ENCODE results near the gene ELOVL6. TPM values are rescaled to one million over a fixed set of nuclear protein-coding genes. Genes with fewer than 3 reads are reported as not detected.

ELOVL6 gene
- total and polyA plus RNA-seq, 2 of the 4 experiments (the other 2 are of a cell fraction): 17.9 to 19.0 TPM

GRCh38 chr4:110108960-110109359 is 89.5 kb downstream of the ELOVL6 start:
- CTCF ChIA-PET: no interaction called here
- Histone ChIP-seq H3K79me1 (ENCODE audit: low read depth in 1 of 2, low read length in 2 of 2) (peaks cover 6 to 10% of the 10 kb centered on the region in 2 experiments; a peak in 2 of 4 replicates), H2BK20ac (ENCODE audit: low read depth, low read length) (no peak overlapping the region), H4K91ac (ENCODE audit: insufficient read depth, low read depth, low read length) (no peak overlapping the region), H3K9me1 (ENCODE audit: insufficient read depth, low read length) (no peaks in the 10 kb centered on the region), H4K20me1 (ENCODE audit: insufficient read depth, low read length) (no peaks in the 10 kb centered on the region), H3K4me3 (ENCODE audit: insufficient read depth, low read depth, low read length) (no peak overlapping the region), H2AK9ac (replicated peaks; ENCODE audit: low read depth, low read length, poor library complexity) (no peak overlapping the region), H3K23ac (ENCODE audit: low read depth, low read length) (no peak overlapping the region), H3K4me1 (ENCODE audit: control insufficient read depth, insufficient read depth, low read length) (peaks cover 3% of the 10 kb centered on the region), H2BK120ac (ENCODE audit: low read depth, low read length) (no peak overlapping the region), H3K56ac (ENCODE audit: extremely low read depth, insufficient read depth, low read length) (no peak overlapping the region), H4K8ac (ENCODE audit: low read depth in 2 of 2, low read length in 2 of 2) (no peak overlapping the region), H3K18ac (ENCODE audit: low read depth, low read length) (no peak overlapping the region), H3K27ac (ENCODE audit: insufficient read depth, low read length) (no peak overlapping the region), H3K4me2 (ENCODE audit: low read depth, low read length) (no peak overlapping the region), H3K36me3 (ENCODE audit: control insufficient read depth, insufficient read depth, low read length) (no peaks in the 10 kb centered on the region), H3K9me3 (ENCODE audit: control insufficient read depth, insufficient read depth, low read length) (no peaks in the 10 kb centered on the region), H2AK5ac (ENCODE audit: low read depth, low read length) (no peak overlapping the region), H2AFZ (replicated peaks; ENCODE audit: low read length, poor library complexity) (no peak overlapping the region), H4K5ac (ENCODE audit: low read depth, low read length) (no peak overlapping the region), H3K9ac (ENCODE audit: low read depth, low read length) (no peak overlapping the region), H2BK5ac (ENCODE audit: low read depth, low read length, poor library complexity, severe bottlenecking) (no peak overlapping the region), H3K14ac (replicated peaks; ENCODE audit: low read depth, low read length) (no peak overlapping the region), H3K27me3 (ENCODE audit: control insufficient read depth, insufficient read depth, low read length) (no peaks in the 10 kb centered on the region), H3K4ac (ENCODE audit: low read depth, low read length) (no peak overlapping the region), H2BK15ac (ENCODE audit: low read depth, low read length) (no peak overlapping the region)
- in situ Hi-C loops (cut with MboI; ENCODE audit: low sequenced_read_pairs) (no loop called here), intact Hi-C loops (cut with micrococcal nuclease) (loop anchor here (5.0 kb wide), 1 partner anchor 88 kb away; the partner anchor contains the start of gene ELOVL6), dilution Hi-C loops (cut with HindIII; ENCODE audit: low sequenced_read_pairs, unreplicated experiment) (no loop called here)
- BruUV-seq (replicated peaks): no TSS peak
- no peak for ATAC-seq (ENCODE audit: low read depth)
- POLR2A ChIA-PET (ENCODE audit: unreplicated experiment): no interaction called here
- TF ChIP-seq BHLHE40 (IDR thresholded peaks at IDR 0.05; ENCODE audit: low read depth, low read length) (no peak), NFE2L2 (IDR thresholded peaks at IDR 0.05; ENCODE audit: low read depth, low read length) (no peak), CTCF (conservative IDR thresholded peaks at IDR 0.05; ENCODE audit: low read depth, low read length) (no peak), MAFK (IDR thresholded peaks at IDR 0.05; ENCODE audit: low read depth, low read length) (no peak), RAD21 (IDR thresholded peaks at IDR 0.05; ENCODE audit: low read length) (no peak), RCOR1 (IDR thresholded peaks at IDR 0.05; ENCODE audit: insufficient replicate concordance, low read length) (no peak), FOS (IDR thresholded peaks at IDR 0.05; ENCODE audit: low read depth, low read length) (no peak), CEBPB (IDR thresholded peaks at IDR 0.05; ENCODE audit: low read depth, low read length) (no peak)
- TF ChIP-seq, protein P1, sequence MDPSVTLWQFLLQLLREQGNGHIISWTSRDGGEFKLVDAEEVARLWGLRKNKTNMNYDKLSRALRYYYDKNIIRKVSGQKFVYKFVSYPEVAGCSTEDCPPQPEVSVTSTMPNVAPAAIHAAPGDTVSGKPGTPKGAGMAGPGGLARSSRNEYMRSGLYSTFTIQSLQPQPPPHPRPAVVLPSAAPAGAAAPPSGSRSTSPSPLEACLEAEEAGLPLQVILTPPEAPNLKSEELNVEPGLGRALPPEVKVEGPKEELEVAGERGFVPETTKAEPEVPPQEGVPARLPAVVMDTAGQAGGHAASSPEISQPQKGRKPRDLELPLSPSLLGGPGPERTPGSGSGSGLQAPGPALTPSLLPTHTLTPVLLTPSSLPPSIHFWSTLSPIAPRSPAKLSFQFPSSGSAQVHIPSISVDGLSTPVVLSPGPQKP (IDR thresholded peaks at IDR 0.05; ENCODE audit: borderline replicate concordance, low read depth, low read length): no peak
- no peak for DNase-seq
- WGBS, 2 experiments (ENCODE audit: extremely low coverage in 2 of 2, insufficient read length in 1 of 2): no CpG with 5 or more reads among the region's 1 CpG
